Keratinocyte (primary cell): ENCODE data around the gene RNF144A. TPM values are rescaled to one million over a fixed set of nuclear protein-coding genes. Genes with fewer than 3 reads are reported as not detected.

Source experiments
- DNase-seq: peaks from one replicate; pipeline ENCODE4 v3.0.0-alpha.2; 2011; ENCODE audit warnings: low read depth, missing footprints, low spot score
- FAIRE-seq: peaks from 2 replicates; lab custom pipeline; 2011; peaks lifted over from hg19 to GRCh38; lab: Jason Lieb, UNC
- H2AFZ ChIP-seq: 2 replicates; pipeline ENCODE4 v1.6.0; 2012; ENCODE audit warnings: low read length, control low read depth, inconsistent platforms; ENCODE audit not compliant: control insufficient read depth
- H3K27ac ChIP-seq: 2 replicates; pipeline ENCODE4 v1.5.1; 2011; ENCODE audit warnings: low read length; ENCODE audit not compliant: control insufficient read depth, insufficient read depth
- H3K27me3 ChIP-seq: 3 replicates; pipeline ENCODE4 v1.6.0; 2011; ENCODE audit warnings: low read length; ENCODE audit not compliant: control insufficient read depth, insufficient read depth; ENCODE audit errors: extremely low read depth
- H3K36me3 ChIP-seq, 2 experiments: 2 replicates in 1 of 2; 3 replicates in 1 of 2; pipeline ENCODE4 v1.5.1; 2011; ENCODE audit warnings: low read length in 2 of 2, mild to moderate bottlenecking in 1 of 2; ENCODE audit not compliant: control insufficient read depth in 2 of 2, insufficient read depth in 2 of 2; ENCODE audit errors: extremely low read depth in 1 of 2
- H3K4me1 ChIP-seq: 3 replicates; pipeline ENCODE4 v1.5.1; 2011; ENCODE audit warnings: low read length; ENCODE audit not compliant: control insufficient read depth, insufficient read depth; ENCODE audit errors: extremely low read depth
- H3K4me2 ChIP-seq: 3 replicates; pipeline ENCODE4 v1.6.0; 2011; ENCODE audit warnings: low read depth, low read length; ENCODE audit not compliant: control insufficient read depth, insufficient read depth; ENCODE audit errors: extremely low read depth
- H3K4me3 ChIP-seq, 3 experiments: fragments of 200-600 bp in 1 of 3; sonication (generic) in 1 of 3; 2 replicates in 2 of 3; 3 replicates in 1 of 3; pipeline ENCODE4 v1.5.1; 2011 to 2016; ENCODE audit warnings: low read length in 3 of 3, mild to moderate bottlenecking in 3 of 3, control low read depth in 2 of 3, inconsistent platforms in 1 of 3, low read depth in 1 of 3, mixed read lengths in 1 of 3, mixed run types in 1 of 3, moderate library complexity in 1 of 3; ENCODE audit not compliant: control insufficient read depth in 2 of 3, insufficient read depth in 2 of 3; ENCODE audit errors: extremely low read depth in 1 of 3
- H3K79me2 ChIP-seq: 2 replicates; pipeline ENCODE4 v1.6.0; 2012; ENCODE audit warnings: low read length; ENCODE audit not compliant: control insufficient read depth, insufficient read depth
- H3K9ac ChIP-seq: 3 replicates; pipeline ENCODE4 v1.6.0; 2011; ENCODE audit warnings: low read length; ENCODE audit not compliant: control insufficient read depth, insufficient read depth; ENCODE audit errors: extremely low read depth
- H3K9me1 ChIP-seq: 3 replicates; pipeline ENCODE4 v1.6.0; 2011; ENCODE audit warnings: low read length; ENCODE audit not compliant: control insufficient read depth, insufficient read depth; ENCODE audit errors: extremely low read depth
- H3K9me3 ChIP-seq: 2 replicates; pipeline ENCODE4 v1.5.1; 2012; ENCODE audit warnings: low read depth, low read length; ENCODE audit not compliant: control insufficient read depth
- H4K20me1 ChIP-seq: 3 replicates; pipeline ENCODE4 v1.6.0; 2011; ENCODE audit warnings: low read length; ENCODE audit not compliant: control insufficient read depth, insufficient read depth; ENCODE audit errors: extremely low read depth
- CTCF ChIP-seq, 3 experiments: IDR thresholded peaks in 1 of 3; conservative IDR thresholded peaks in 1 of 3; optimal IDR thresholded peaks in 1 of 3; 2 replicates in 2 of 3; 3 replicates in 1 of 3; pipeline versions ENCODE3 to v1.5.1; 2011; ENCODE audit warnings: low read length in 3 of 3, mild to moderate bottlenecking in 3 of 3, moderate library complexity in 2 of 3, control low read depth in 1 of 3, inconsistent platforms in 1 of 3; ENCODE audit not compliant: insufficient read depth in 2 of 3; ENCODE audit errors: extremely low read depth in 1 of 3
- EZH2 ChIP-seq: IDR thresholded peaks from one replicate; pipeline ENCODE4 v1.6.1; 2012; ENCODE audit warnings: inconsistent platforms, mild to moderate bottlenecking, low read length, moderate library complexity
- dilution Hi-C: fragments of 300-500 bp; cut with MboI; formaldehyde crosslinking; loops from one replicate; pipeline ENCODE4 v1.7.0; 2020; ENCODE audit warnings: low sequenced_read_pairs; ENCODE audit not compliant: extremely low pct_ligation_motif_present
- polyA plus RNA-seq, 5 experiments: library from polyadenylated mRNA; depleted of rRNA in 3 of 5; stranded (reverse) in 3 of 5; stranded (forward) in 1 of 5; unstranded in 1 of 5; fragments of >200 nt; gene quantifications; 1 replicate in 1 of 5; 2 replicates in 3 of 5; 3 replicates in 1 of 5; pipeline versions ENCODE4 v1.2.1 to v1.2.3, GENCODE V29; 2011 to 2012; ENCODE audit warnings: missing spikeins in 2 of 5, low read depth in 1 of 5, low replicate concordance in 1 of 5

RNF144A gene
- polyA plus RNA-seq, 1 donor (not counting 4 experiments of a cell fraction or from before 2014, with no cell fraction given), result 1.4 TPM

GRCh38 chr2:7020468-7020867 lies 103.3 kb downstream of the RNF144A start:
- DNase-seq (no peak), FAIRE-seq (no peak)
- no peak overlapping the region for H3K4me2 ChIP-seq
- H3K36me3 ChIP-seq, result no peaks in the 10 kb centered on the region
- no peak for TF ChIP-seq EZH2
- H3K9ac ChIP-seq, result no peak overlapping the region
- no peak overlapping the region for H2AFZ ChIP-seq
- H3K4me3 ChIP-seq, result no peak overlapping the region
- H3K27me3 ChIP-seq, result peaks cover 3% of the 10 kb centered on the region
- peaks cover 2% of the 10 kb centered on the region for H4K20me1 ChIP-seq
- H3K9me3 ChIP-seq, result no peaks in the 10 kb centered on the region
- no peaks in the 10 kb centered on the region for H3K9me1 ChIP-seq
- H3K27ac ChIP-seq, result no peak overlapping the region
- dilution Hi-C loops, result no loop called here
- peaks cover 7% of the 10 kb centered on the region for H3K4me1 ChIP-seq
- H3K79me2 ChIP-seq, result no peaks in the 10 kb centered on the region

- no peak overlapping the region for H3K4me2 ChIP-seq
- no peaks in the 10 kb centered on the region for H3K36me3 ChIP-seq
- H3K27me3 ChIP-seq, result peaks cover 3% of the 10 kb centered on the region
- FAIRE-seq (no peak), DNase-seq (no peak)
- H3K27ac ChIP-seq, result no peak overlapping the region
- peaks cover 7% of the 10 kb centered on the region for H3K4me1 ChIP-seq
- no peak overlapping the region for H2AFZ ChIP-seq
- no peaks in the 10 kb centered on the region for H3K9me3 ChIP-seq
- H3K9ac ChIP-seq, result no peak overlapping the region
- H4K20me1 ChIP-seq, result peaks cover 2% of the 10 kb centered on the region
- H3K9me1 ChIP-seq, result no peaks in the 10 kb centered on the region
- no peak overlapping the region for H3K4me3 ChIP-seq
- no peak for TF ChIP-seq CTCF (optimal IDR thresholded peaks at IDR 0.05 in 1 of 3, IDR thresholded peaks at IDR 0.05 in 1 of 3, conservative IDR thresholded peaks at IDR 0.05 in 1 of 3; ENCODE audit: extremely low read depth in 1 of 3, insufficient read depth in 2 of 3, low read length in 3 of 3)
- TF ChIP-seq EZH2, result no peak
- dilution Hi-C loops, result no loop called here
- no peaks in the 10 kb centered on the region for H3K79me2 ChIP-seq
These were observed 103.8 kb downstream of the RNF144A start for GRCh38 chr2:7020939-7021470.
